HG03066 (cell line): ENCODE results near the gene ZNF488.

ENCODE experiments used
- ATAC-seq: cut with Tn5 transposase; IDR thresholded peaks from one replicate; pipeline ENCODE4 v1.9.1; 2021; ENCODE audit warnings: low read depth; ENCODE audit not compliant: unreplicated experiment

Gene ZNF488

DNA sequence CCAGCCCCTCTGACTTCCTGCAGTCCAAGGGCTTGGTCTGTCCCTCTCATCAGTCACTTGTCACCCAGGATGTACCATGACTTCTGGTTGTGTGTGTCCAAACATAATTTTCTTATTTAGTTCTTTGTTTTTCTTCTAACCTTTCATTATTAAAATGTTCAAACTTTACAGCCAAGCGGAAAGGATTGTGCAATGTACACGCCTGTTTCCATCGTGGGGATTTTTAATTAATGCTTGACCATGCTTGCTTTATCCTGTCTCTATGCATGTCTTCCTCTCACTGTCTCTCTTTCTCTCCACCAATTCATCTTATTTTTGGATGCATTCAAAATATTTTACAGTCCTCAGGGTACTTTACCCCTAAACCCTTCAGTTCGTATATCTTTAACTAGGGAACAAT, 26.2 kb upstream of the ZNF488 start:
- ATAC-seq = no peak

- ATAC-seq = no peak
Measured at GRCh38 chr10:47409866-47410256, 25.8 kb upstream of the ZNF488 start.

GRCh38 chr10:47409171-47409865, 25.2 kb upstream of the ZNF488 start:
- no peak for ATAC-seq

GRCh38 chr10:47408606-47409005, 24.5 kb upstream of the ZNF488 start:
- no peak for ATAC-seq

GRCh38 chr10:47406870-47407691, 23.0 kb upstream of the ZNF488 start:
- ATAC-seq = no peak

GRCh38 chr10:47406548-47406869, 22.4 kb upstream of the ZNF488 start:
- no peak for ATAC-seq

GRCh38 chr10:47405857-47406547, 21.9 kb upstream of the ZNF488 start:
- no peak for ATAC-seq

- ATAC-seq = no peak
Measured at GRCh38 chr10:47404937-47405336, 20.8 kb upstream of the ZNF488 start.

GRCh38 chr10:47404446-47404845, 20.4 kb upstream of the ZNF488 start:
- no peak for ATAC-seq

DNA sequence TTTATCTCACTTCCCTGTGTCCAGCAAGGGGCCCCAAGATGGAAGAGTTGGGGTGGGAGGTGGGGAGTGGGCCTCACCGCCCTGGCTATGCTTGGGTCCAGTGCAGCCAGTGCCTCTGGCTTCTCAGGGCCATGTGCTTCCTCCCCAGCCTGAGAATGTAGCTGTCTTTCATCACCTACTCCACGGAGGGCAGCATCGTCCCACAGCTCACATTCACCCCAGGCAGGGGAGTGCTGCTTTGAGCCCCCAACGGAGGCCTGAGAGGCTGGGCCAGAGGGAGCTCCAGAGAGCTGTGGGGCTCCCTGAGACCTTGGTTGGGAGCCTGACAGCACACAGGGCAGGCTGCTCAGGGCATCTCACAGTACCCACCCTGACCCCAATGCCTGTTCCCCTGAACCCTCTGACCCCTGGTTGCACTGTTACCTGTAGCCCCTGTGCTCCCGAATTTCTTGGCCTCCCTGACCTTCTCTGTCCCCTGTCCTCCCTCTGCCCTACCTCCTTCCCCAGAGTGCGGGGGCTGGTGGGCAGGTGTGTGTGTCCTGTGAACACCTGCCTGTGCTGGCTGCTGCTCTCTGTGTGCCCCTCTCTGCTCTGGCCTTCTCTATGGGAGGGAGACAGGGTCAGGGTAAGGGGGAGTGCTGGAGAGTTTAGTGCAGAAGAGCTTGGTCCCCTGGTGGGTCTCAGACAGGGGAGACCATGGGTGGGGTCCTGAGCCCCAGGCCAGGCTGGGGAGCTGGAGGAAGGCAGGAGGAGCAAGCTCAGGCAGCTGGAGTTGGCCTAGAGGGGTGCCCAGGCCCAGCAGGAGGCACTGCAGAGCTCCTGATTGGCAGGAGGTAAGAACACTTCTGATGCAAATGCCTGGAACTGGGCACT, 19.6 kb upstream of the ZNF488 start:
- no peak for ATAC-seq

- no peak for ATAC-seq
Measured at GRCh38 chr10:47402641-47403301, 18.7 kb upstream of the ZNF488 start.

DNA sequence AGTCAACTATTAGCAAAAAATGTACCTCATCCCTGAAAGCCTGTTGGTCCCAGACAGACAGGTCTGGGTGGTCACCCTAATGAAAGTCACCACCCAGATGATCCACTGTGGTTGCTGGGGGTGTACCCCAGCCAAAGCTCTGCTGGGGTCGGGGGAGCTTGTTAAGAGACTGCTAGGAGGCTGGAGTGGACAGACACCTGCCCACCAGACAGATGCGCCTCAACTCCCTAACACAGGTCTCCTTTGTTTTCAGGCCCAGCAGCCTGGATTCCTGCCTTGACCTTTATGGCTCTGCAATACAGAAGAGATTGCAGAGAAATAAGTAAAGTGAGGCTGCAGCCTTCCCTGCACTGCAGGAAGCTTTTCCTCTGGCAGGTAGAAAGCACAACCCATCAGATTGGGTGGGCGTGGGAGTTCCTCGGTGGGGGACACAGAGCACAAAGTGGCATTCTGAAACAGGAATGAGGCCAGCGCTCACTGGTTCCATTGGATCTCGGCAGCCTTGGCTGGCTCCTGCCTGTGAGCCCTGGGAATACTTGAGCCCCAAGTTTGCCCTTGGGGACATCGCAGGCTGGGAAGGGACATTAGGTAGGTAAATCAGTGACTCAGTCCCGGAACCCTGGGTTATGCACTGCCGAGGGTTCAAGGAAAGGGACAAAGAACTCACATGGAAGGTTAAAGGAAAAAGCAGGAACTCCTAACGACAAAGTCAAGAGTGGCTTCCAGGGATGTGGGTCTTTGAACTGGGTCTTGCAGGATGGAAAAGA, 18.0 kb upstream of the ZNF488 start:
- ATAC-seq = no peak

DNA sequence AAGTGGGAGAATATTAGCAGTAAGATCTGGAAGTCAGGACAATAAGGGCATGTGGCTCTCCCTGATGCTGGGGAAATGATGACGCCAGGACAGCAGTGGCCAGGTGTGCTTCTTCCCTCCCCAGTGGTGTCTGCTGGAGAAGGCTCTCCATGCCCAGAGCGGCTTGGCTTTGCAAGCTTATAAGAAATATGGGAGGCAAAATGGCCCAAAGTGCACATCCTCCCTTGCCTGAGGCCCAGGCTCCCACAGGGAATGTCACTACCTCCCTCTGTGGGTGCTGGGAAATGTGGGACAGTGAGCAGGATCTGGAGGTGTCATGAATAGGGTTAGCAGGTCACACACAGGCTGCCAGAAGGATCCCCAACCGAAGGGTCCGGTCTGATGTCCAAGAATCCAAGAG, 17.1 kb upstream of the ZNF488 start:
- ATAC-seq = no peak

DNA sequence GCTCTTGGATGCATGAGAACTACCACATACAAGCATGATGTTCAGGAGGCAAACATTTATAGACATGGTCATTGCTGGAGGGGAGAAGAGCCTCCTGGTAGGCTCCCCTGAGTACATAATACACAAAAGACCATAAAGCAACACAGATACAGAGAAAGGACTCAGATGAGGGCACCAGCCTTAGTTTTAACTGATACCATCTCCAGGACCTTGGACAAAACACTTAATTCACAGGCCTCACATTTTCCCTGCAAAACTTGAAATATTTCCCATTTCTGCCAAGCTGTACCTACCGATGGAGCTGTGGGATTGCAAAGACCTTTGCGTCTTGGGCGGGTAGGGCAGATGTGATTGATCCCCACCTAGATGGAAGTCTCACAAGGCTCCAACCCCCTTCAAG, 16.7 kb upstream of the ZNF488 start:
- no peak for ATAC-seq

- no peak for ATAC-seq
Measured at GRCh38 chr10:47400251-47400650, 16.2 kb upstream of the ZNF488 start.

DNA sequence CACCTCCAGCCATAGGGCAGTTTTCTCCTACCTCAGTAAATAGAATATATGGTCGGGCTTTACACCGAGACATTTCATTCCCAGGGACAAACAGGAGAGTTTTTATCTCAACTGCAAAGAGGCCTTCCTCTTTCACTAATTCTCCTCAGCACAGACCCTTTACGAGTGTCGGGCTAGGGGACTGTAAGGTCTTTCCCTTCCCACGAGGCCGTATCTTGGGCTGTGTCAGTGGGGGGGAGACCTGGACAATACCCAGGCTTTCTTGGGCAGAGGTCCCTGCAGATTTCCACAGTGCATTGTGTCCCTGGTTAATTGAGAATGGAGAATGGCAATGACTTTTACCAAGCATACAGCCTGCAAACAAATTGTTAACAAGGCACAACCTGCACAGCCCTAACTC, 13.2 kb upstream of the ZNF488 start:
- ATAC-seq = no peak

DNA sequence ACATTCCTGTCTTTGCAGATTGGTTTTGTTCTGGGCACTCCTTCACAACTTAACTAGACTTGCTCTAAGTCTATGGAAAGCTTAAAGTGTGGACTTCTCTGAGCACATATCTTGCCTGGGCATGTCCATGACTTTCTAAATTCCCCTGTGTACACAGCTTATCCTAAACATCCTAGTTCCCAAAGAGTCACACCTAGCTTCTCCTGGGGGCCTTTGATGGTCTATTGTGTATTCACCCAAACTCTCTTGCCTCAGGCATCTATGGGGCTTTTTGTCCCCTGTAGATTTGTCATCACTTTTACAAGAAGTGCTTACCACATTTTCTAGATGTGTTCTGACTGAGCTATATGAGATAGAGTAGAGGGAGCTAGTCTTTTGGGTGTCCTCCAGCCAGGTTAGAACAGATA, 12.2 kb upstream of the ZNF488 start:
- no peak for ATAC-seq

GRCh38 chr10:47389619-47390018, 5.5 kb upstream of the ZNF488 start:
- no peak for ATAC-seq

DNA sequence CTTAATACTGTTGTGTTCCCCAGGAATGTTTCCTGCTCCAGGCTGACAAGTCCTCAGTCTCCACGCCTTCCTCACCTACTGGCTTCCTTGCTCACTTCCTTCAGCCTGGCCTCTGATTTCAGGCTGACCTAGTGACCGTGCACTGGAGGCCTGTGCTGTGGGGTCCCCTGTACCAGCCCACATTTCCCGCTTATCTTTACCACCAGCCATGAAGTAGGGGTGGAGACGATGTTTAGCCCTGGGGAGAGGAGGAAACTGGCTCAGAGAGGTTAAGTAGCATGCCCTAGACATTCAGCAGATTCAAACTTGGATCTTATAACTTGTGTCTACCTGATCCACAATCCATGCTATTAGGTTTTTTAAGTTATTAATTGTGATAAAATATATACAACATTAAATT, 4.8 kb upstream of the ZNF488 start:
- ATAC-seq = no peak
